MG63 (cell line): ENCODE measurements around the gene GTF2B. TPM values are rescaled to one million over a fixed set of nuclear protein-coding genes. Genes with fewer than 3 reads are reported as not detected.
"Not testable (repeated sequence)": the region's sequence is repeated elsewhere in the genome, so short reads cannot be mapped to it uniquely, and the experiment has no call there.

ENCODE experiments used
- DNase-seq: peaks from one replicate; pipeline ENCODE4 v3.0.0-alpha.2; 2020
- H3K27me3 ChIP-seq: fragments of 250-450 bp; sonication (Bioruptor Pico); 2 replicates; pipeline ENCODE4 v1.5.1; 2020; ENCODE audit warnings: mild to moderate bottlenecking, moderate library complexity
- H3K36me3 ChIP-seq: fragments of 250-450 bp; sonication (Bioruptor Pico); 2 replicates; pipeline ENCODE4 v1.5.1; 2020; ENCODE audit warnings: mild to moderate bottlenecking, moderate library complexity
- H3K4me3 ChIP-seq: fragments of 250-450 bp; sonication (Bioruptor Pico); 2 replicates; pipeline ENCODE4 v1.5.1; 2020; ENCODE audit warnings: mild to moderate bottlenecking, moderate library complexity
- H3K9me3 ChIP-seq: fragments of 250-450 bp; sonication (Bioruptor Pico); 2 replicates; pipeline ENCODE4 v1.5.1; 2020; ENCODE audit warnings: mild to moderate bottlenecking, moderate library complexity
- total RNA-seq: library from RNA; depleted of rRNA; stranded (reverse); fragments of >200 nt; shearing (Covaris generic); gene quantifications from 2 replicates; pipeline ENCODE4 v1.2.3, GENCODE V29; 2014; ENCODE audit warnings: low replicate concordance; rRNA removed

The GTF2B gene
- 49.7 and 61.1 TPM in 2 replicates for total RNA-seq

- H3K27me3 ChIP-seq: no peaks in the 10 kb centered on the region
- H3K36me3 ChIP-seq: peaks cover 6% of the 10 kb centered on the region
- peak; percentile 91 for DNase-seq
- peak within 1 kb of the TSS; percentile 96 for H3K4me3 ChIP-seq
- H3K9me3 ChIP-seq: no peaks in the 10 kb centered on the region
Measured at GRCh38 chr1:88891318-88891950, at the start of gene GTF2B. GTF2B (minus strand) TSS chr1:88891567; CDS start chr1:88891499, 68 bp downstream.

- DNase-seq, H3K9me3 ChIP-seq, H3K4me3 ChIP-seq, H3K36me3 ChIP-seq, H3K27me3 ChIP-seq: not testable (repeated sequence)
Measured at GRCh38 chr1:88938528-88938927, 47.2 kb upstream of the GTF2B start.

- no peak overlapping the region for H3K4me3 ChIP-seq
- DNase-seq: no peak
- H3K36me3 ChIP-seq: no peaks in the 10 kb centered on the region
- no peaks in the 10 kb centered on the region for H3K27me3 ChIP-seq
- no peaks in the 10 kb centered on the region for H3K9me3 ChIP-seq
Measured at GRCh38 chr1:88936760-88937342, 45.5 kb upstream of the GTF2B start.

- H3K4me3 ChIP-seq: no peak overlapping the region
- no peaks in the 10 kb centered on the region for H3K9me3 ChIP-seq
- DNase-seq: no peak
- no peaks in the 10 kb centered on the region for H3K36me3 ChIP-seq
- H3K27me3 ChIP-seq: no peaks in the 10 kb centered on the region
Measured at GRCh38 chr1:88936223-88936523, 44.8 kb upstream of the GTF2B start.

- H3K4me3 ChIP-seq: no peak overlapping the region
- DNase-seq: no peak
- no peaks in the 10 kb centered on the region for H3K36me3 ChIP-seq
- no peaks in the 10 kb centered on the region for H3K9me3 ChIP-seq
- H3K27me3 ChIP-seq: no peaks in the 10 kb centered on the region
Measured at GRCh38 chr1:88935522-88936222, 44.3 kb upstream of the GTF2B start.

GRCh38 chr1:88930176-88930575 lies 38.8 kb upstream of the GTF2B start:
- not testable (repeated sequence) for DNase-seq, H3K36me3 ChIP-seq, H3K9me3 ChIP-seq, H3K4me3 ChIP-seq, H3K27me3 ChIP-seq

- no peak for DNase-seq
- Histone ChIP-seq H3K4me3 (no peak overlapping the region), H3K36me3 (no peaks in the 10 kb centered on the region), H3K27me3 (no peaks in the 10 kb centered on the region), H3K9me3 (no peaks in the 10 kb centered on the region)
Measured at GRCh38 chr1:88923224-88923623, 31.9 kb upstream of the GTF2B start.

GRCh38 chr1:88922214-88922613 lies 30.8 kb upstream of the GTF2B start:
- H3K4me3 ChIP-seq: no peak overlapping the region
- no peaks in the 10 kb centered on the region for H3K27me3 ChIP-seq
- H3K36me3 ChIP-seq: no peaks in the 10 kb centered on the region
- DNase-seq: no peak
- peaks cover 7% of the 10 kb centered on the region; the same call in 1 of the 2 replicates for H3K9me3 ChIP-seq

- no peak for DNase-seq
- no peaks in the 10 kb centered on the region for H3K27me3 ChIP-seq
- H3K4me3 ChIP-seq: no peak overlapping the region
- H3K36me3 ChIP-seq: no peaks in the 10 kb centered on the region
- peaks cover 18% of the 10 kb centered on the region for H3K9me3 ChIP-seq
Measured at GRCh38 chr1:88920845-88921244, 29.5 kb upstream of the GTF2B start.

- Histone ChIP-seq H3K9me3 (peaks cover 24% of the 10 kb centered on the region), H3K4me3 (no peak overlapping the region), H3K36me3 (no peaks in the 10 kb centered on the region), H3K27me3 (no peaks in the 10 kb centered on the region)
- peak; percentile 8 for DNase-seq
Measured at GRCh38 chr1:88917321-88918025, 26.1 kb upstream of the GTF2B start.

- Histone ChIP-seq H3K9me3 (peaks cover 24% of the 10 kb centered on the region), H3K36me3 (no peaks in the 10 kb centered on the region), H3K27me3 (no peaks in the 10 kb centered on the region), H3K4me3 (no peak overlapping the region)
- DNase-seq: no peak
Measured at GRCh38 chr1:88916883-88917282, 25.5 kb upstream of the GTF2B start.

- H3K36me3 ChIP-seq, DNase-seq, H3K27me3 ChIP-seq, H3K4me3 ChIP-seq: not testable (repeated sequence)
- peaks cover 13% of the 10 kb centered on the region for H3K9me3 ChIP-seq
Measured at GRCh38 chr1:88911800-88912199, 20.4 kb upstream of the GTF2B start.

GRCh38 chr1:88911161-88911560 lies 19.8 kb upstream of the GTF2B start:
- H3K4me3 ChIP-seq: no peak overlapping the region
- no peaks in the 10 kb centered on the region for H3K36me3 ChIP-seq
- peaks cover 6% of the 10 kb centered on the region; the same call in 1 of the 2 replicates for H3K9me3 ChIP-seq
- no peaks in the 10 kb centered on the region for H3K27me3 ChIP-seq
- no peak for DNase-seq

- Histone ChIP-seq H3K9me3 (peaks cover 3% of the 10 kb centered on the region; the same call in 1 of the 2 replicates), H3K27me3 (no peaks in the 10 kb centered on the region), H3K4me3 (no peak overlapping the region), H3K36me3 (no peaks in the 10 kb centered on the region)
- DNase-seq: no peak
Measured at GRCh38 chr1:88910401-88910800, 19.0 kb upstream of the GTF2B start.

GRCh38 chr1:88900883-88901282 lies 9.5 kb upstream of the GTF2B start:
- Histone ChIP-seq H3K27me3 (no peaks in the 10 kb centered on the region), H3K9me3 (no peaks in the 10 kb centered on the region), H3K36me3 (no peaks in the 10 kb centered on the region), H3K4me3 (no peak overlapping the region)
- no peak for DNase-seq

GRCh38 chr1:88897070-88897730 lies 5.8 kb upstream of the GTF2B start:
- no peaks in the 10 kb centered on the region for H3K9me3 ChIP-seq
- no peaks in the 10 kb centered on the region for H3K36me3 ChIP-seq
- DNase-seq: no peak
- no peaks in the 10 kb centered on the region for H3K27me3 ChIP-seq
- no peak overlapping the region for H3K4me3 ChIP-seq

GRCh38 chr1:88892357-88892877 lies 1.1 kb upstream of the GTF2B start:
- Histone ChIP-seq H3K9me3 (no peaks in the 10 kb centered on the region), H3K27me3 (no peaks in the 10 kb centered on the region), H3K4me3 (peak overlapping the region; percentile 96), H3K36me3 (peaks cover under 1% of the 10 kb centered on the region)
- DNase-seq: peak; percentile 51
